Smooth muscle cell of the brain vasculature (primary cell): Measurements from ENCODE around the gene PIAS4.

Experiments
- DNase-seq: peaks from one replicate; pipeline ENCODE4 v3.0.0-alpha.2; 2012; ENCODE audit warnings: low read depth, low spot score

Gene PIAS4

DNA sequence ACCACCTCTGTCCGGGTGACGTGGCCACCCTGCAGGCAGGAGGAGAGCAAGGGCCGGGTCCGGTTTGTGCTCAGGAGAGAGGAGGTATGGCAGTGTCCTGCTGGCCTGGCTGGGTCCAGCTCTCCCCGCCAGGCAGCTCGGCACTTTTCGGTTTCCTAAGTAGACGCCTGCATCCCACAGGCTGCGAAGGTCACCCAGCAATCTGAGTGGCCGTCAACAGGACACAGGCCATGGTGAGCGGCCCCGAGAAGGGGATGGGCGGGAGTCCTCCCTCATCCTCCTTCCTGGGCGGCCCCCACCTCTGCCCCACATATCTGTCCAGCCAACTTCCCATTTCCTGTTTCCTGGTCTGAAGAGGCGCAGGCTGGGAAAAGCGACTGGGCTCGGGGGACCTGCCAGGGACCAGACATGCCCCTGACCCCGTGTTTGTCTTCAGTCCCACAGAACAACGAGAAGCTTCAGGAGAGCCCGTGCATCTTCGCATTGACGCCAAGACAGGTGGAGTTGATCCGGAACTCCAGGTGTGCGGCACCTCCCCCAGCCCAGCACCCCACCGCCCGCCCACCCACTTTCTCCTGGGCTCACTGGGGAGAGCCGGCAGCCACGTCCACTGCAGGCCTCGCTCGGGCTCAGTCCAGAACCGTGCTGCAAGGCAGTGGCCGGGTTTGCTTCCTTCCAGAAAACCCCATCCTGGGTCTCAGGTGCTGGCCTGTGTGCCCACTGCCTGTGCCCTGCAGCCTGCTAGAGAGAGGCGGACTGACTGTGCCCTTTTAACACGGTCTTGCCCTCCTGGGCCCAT lies 16.3 kb downstream of the PIAS4 start:
- DNase-seq: no peak

DNA sequence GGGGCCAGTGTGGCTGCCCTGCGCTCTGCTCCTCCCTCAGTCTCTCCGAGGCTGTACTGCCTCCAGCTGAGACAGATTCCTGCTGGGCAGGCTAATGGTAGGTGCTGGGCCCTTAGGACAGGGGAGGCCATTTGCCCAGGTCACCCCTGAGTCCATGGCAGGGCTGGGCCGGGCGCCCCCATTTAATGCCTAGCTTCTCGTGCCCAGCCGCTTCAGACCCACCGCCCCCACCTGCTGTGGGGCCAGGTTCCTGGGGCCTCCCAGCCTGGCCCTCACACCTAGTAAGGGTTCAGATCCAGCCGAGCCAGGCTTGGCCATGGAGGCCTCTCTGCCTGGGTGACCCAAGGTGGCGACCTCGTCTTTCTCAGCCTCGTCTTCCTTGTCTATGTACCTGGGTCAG lies 17.8 kb downstream of the PIAS4 start:
- DNase-seq: no peak

DNA sequence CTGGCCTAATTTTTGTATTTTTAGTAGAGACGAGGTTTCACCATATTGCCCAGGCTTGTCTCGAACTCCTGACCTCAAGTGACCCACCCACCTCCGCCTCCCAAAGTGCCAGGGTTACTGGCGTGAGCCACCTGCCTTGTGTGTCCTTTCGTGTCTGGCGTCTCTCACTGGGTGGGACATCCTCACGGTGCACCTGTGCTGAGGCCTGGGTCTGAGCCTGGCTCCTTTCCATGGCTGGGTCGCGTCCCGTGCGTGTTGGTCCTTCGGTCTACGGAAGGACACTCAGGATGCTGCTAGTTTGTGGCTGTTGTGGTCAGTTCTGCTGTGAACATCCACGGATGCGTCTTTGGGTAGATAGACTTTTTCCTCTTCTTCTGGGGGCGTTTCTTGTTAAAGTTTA lies 19.6 kb downstream of the PIAS4 start:
- DNase-seq: no peak

DNA sequence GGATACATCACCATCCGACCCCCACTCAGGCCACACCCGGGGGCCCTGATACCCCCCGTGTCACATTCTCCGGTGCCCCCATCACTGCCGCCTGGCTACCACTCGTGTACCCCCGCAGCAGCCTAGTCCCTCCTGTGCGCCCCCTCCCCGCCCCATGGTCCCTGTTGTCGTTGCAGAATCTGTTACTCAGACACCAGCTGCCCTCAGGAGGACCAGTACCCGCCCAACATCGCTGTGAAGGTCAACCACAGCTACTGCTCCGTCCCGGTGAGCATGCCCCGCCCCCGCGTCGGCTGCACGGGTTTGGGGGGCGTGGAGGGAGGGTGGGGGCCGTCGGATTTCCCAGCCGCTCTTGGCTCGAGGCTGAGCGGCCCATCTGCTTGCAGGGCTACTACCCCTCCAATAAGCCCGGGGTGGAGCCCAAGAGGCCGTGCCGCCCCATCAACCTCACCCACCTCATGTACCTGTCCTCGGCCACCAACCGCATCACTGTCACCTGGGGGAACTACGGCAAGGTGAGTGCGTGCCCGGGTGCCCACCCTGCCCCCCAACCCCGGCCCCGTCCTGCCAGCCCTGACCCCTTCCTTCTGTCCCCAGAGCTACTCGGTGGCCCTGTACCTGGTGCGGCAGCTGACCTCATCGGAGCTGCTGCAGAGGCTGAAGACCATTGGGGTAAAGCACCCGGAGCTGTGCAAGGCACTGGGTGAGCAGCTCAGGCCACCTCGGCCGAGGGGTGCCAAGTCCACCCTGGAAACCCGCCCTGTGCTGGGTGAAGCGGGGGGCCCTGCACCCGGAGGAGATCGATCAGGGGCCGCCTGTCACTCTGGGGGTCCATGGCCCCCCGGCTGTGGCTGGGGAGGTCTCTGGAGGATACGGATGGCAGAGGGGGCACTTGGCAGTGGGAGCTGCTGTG lies 21.1 kb downstream of the PIAS4 start:
- no peak for DNase-seq

DNA sequence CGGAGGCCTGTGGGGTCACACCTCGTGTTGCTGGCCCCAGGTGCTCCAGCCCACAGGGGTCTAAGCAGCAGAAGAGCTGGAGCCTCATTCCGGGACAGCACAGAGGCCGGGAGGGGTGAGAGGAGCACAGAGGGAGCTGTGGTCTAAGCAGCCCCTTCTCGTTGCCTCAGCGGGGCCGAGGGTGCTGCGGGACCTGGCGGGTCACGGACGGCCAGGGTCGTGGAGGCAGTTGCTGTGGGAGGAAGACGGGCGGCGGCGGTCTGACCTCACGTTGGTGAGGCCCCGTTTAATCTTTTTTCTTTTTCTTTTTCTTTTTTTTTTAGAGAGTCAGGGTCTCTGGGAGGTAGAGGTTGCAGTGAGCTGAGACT lies 21.7 kb downstream of the PIAS4 start:
- DNase-seq: no peak

DNA sequence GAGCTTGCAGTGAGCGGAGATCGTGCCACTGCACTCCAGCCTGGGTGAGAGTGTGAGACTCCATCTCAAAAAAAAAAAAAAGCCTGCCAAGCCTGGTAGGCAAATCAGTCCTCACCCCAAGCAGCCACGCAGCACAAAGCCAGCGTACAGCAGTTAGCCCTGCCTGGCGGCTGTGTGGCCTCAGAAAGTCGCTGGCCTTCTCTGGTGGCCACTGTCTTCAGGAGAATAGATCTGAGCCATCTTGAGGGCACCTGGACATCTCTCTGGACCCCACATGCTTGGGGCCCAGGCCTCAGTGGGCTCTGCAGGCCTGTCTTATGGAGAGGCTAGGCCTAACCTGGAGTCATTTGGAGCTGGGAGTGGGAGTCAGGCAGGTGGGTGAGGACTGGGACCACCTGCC lies 23.0 kb downstream of the PIAS4 start:
- no peak for DNase-seq

DNA sequence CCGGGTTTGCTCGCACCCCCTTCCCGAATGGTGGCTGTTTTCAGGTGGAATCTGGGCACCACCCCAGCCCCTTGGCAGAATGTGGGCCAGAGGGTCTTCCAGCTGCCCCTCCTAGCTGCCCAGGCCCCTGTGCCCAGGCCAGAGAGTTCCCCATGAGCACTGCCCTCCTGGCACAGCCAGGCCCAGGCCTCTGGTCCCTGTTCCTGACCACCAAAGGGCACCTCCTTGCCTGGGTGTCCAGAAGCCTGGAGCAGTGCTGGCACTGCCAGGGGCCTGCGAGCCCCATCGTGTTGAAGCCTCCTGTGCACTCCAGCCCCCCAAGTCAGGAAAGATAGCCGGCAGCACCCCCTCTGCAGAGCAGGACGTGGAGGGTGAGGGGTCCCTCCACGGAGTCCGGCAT lies 23.4 kb downstream of the PIAS4 start:
- DNase-seq: no peak

DNA sequence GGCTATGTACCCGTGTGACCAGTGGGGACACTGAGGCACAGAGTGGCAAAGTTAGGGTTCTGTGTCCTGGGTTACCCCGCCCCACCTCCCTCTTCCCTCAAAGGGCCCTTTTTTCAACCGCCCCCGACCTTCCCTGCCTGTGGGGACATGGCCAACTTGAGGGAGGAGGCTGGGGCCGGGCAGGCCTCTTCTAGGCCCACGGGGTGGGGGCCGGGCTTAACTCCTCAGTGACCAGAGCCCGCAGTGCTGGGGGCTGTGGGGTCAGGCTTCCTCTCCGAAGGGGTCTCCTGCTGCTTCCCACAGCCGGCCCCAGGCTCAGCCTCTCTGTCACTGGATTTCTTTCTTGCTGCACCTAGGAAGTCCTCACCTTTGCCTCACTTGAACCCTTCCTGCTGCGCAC lies 23.9 kb downstream of the PIAS4 start:
- no peak for DNase-seq

DNA sequence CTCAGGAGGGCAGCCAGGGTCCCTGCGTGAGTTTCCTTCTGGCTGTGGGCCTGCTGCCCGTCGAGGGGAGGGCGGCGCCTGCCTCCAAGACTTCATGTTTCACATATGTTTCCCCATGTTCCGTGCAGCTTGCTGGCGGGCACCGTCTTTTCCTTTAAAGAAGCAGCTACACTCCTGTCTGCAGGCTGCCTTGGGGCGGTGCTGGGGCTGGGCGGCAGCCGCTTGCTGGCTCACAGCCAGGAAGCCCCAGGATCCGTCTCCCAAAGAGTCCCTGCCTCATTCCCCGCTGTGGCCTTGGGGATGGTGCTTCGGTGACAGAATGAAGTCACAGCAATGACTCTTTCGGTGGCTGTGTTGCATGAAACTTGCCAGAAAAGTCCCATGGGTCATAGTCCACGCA lies 24.9 kb downstream of the PIAS4 start:
- DNase-seq: no peak

DNA sequence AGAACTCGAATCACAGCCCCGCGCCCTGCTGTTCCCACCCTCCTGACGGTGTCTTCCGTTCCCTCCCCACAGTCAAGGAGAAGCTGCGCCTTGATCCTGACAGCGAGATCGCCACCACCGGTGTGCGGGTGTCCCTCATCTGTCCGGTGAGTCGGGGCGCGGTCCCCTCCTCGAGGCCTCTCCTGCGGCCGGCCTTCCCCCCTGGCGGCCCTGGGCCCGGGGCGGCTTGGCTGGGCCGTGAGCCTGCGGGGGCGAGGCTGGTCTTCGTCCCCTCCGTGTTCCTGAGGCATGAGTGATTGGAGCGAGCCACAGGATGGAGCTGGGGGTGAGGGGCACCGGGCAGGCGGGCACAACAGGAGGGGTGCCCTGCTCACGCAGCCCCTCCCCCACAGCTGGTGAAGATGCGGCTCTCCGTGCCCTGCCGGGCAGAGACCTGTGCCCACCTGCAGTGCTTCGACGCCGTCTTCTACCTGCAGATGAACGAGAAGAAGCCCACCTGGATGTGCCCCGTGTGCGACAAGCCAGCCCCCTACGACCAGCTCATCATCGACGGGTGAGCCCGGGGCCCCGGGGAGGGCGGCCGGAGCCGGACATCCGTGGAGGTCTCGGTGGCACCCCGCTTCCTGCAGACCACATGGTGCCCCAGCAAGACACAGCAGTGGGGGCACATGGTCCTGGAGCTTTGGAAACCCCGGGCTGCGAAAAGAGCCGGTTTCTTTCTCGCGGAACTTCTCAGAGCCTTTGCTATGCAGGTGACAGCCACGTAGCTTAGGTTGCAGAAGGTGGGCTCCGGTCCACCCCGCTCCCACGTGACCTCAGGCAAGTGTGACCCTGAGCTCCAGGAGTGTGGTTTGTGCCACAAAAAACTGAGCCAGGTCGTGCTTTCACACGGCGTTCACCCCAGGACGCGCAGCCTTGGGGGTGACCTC lies 25.8 kb downstream of the PIAS4 start:
- DNase-seq: no peak

DNA sequence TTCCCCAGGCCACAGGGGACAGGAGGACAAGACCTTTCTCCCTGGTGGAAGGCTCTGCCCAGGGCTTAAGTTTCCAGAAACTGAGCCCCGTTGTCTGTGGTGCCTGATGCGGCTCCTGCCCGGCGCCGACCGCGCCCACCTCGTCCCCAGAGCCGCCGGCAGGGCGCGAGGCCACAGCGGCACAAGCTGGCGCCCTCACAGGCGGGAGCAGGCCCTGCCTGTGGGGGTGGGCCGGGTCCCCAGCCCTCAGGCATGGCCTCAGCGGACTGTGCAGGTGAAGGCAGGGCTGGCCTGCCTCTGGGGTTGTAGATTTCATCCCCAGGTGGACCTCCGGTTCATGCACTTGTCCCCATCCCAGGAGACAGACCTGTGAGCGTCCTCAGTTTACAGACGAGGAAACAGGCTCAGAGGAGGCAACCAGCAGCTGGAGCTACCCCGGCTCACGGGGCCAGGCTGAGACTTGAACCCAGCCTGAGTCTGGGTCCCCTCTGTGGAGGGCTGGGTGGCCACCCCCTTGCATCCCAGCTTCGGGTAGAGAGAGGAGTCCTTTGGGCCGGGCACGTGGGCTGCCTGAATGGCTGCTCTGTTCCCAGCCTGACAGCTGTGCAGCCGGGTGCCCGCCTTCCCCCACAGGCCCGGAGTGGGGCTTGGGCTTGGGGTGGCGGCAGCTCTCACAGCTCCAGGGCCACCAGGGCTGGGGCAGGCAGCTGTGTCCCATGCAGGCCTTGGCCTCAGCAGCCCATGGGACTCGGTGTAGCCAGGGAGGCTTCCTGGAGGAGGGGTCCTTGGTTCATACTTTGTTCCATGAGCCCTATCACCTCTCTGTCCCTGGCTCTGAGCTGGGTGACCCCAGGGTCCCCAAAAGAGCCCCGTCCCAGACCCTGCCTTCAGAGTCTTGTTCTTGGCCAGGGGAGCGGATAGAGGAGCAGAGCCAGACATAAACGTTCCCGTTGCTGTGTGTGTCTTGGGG lies 26.8 kb downstream of the PIAS4 start:
- no peak for DNase-seq

DNA sequence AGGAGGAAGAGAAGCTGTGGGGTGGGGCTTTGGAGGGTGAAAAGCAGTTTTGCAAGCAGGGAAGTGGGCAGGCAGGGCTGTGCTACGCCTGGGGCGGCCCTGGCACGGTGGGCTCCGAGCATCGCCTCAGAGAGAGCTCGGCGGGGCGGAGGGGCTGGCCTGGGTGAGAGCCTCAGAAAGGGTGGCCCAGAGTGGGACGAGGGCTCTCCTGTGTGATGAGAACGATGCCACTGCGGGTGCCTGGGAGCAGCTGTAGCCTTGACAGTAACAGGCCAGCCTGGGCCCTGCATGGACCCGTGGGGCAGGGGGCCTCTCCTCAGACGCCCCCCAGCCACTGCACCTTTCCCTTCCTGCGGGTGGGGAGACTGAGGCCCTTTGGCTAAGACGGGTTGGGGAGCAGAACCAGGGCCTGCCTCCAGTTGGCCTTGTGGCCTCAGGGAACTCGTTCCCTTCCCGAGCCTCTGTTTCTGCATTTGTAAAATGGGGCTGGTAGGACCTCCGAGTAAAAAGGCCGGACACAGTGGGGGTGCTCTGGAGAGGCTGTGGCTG lies 27.6 kb downstream of the PIAS4 start:
- no peak for DNase-seq

DNA sequence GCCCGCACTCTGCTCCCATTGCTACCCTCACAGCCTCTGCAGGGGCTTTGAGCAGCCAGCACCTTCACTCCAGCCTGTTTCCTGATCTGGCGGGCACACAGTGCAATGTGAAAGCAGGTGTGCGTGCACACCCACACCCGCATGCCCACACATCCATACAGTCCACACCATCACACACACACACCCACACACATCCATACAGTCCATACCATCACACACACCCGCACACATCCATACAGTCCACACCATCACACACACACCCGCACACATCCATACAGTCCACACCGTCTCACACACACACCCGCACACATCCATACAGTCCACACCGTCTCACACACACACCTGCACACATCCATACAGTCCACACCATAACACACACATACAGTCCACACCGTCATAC lies 28.0 kb downstream of the PIAS4 start:
- DNase-seq: no peak

DNA sequence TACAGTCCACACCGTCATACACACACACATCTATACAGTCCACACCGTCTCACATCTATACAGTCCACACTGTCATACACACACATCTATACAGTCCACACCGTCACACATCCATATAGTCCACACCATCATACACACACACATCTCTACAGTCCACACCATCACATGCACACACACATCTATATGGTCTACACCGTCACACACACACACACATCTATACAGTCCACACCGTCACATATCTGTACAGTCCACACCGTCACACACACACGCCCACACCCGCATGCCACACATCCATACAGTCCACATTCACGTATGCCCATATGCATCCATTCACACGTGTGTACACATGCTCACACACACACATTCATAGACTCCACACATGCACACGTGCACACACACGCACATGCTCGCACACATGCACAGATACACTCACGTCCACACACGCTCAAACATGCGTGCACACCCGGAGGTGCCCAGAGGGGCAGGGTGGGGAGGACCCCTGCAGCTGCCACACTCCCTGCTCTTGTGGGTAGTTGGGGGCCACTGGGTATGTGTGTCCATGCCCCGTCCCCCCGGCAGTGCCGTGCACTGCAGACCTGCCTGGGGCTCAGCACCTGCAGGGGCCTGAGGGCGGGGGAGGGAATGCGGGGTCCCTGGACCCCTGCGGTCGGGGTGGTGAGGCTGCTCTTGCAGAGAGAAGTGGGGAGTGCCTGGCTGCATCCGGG lies 29.2 kb downstream of the PIAS4 start:
- DNase-seq: no peak

DNA sequence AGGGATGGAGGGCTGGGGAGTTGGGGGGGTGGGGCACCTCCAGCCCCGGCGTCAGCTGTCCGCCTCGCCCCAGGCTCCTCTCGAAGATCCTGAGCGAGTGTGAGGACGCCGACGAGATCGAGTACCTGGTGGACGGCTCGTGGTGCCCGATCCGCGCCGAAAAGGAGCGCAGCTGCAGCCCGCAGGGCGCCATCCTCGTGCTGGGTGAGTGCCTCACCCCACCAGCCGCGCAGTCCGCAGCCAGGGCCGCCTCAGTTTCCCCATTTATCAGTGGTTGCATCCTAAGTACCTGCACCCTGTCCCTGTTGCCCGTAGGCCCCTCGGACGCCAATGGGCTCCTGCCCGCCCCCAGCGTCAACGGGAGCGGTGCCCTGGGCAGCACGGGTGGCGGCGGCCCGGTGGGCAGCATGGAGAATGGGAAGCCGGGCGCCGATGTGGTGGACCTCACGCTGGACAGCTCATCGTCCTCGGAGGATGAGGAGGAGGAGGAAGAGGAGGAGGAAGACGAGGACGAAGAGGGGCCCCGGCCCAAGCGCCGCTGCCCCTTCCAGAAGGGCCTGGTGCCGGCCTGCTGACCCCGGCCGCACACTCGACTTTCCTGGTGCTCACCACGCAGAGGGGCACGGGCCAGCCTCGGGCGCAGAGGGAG lies 29.9 kb downstream of the PIAS4 start:
- DNase-seq: no peak

DNA sequence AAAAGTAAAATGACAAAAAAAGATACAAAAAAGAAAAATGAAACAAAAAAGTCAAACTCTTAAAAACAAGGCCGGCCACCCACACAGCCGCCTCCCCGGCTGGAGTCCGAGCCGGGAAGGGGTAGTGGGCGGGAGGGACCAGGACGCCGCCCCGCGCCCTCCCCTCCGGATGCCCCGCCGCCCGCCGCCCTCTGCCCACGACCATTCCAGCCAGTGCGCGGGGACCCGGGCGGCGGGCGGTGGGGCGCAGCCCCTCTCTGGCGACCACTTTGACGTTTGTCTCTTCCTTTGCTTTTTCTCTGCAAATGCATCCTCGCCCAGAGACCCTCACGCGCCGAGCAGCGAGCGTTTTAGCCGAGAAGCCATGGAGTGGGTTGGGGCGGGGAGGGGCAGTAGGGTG lies 30.5 kb downstream of the PIAS4 start:
- DNase-seq: no peak

DNA sequence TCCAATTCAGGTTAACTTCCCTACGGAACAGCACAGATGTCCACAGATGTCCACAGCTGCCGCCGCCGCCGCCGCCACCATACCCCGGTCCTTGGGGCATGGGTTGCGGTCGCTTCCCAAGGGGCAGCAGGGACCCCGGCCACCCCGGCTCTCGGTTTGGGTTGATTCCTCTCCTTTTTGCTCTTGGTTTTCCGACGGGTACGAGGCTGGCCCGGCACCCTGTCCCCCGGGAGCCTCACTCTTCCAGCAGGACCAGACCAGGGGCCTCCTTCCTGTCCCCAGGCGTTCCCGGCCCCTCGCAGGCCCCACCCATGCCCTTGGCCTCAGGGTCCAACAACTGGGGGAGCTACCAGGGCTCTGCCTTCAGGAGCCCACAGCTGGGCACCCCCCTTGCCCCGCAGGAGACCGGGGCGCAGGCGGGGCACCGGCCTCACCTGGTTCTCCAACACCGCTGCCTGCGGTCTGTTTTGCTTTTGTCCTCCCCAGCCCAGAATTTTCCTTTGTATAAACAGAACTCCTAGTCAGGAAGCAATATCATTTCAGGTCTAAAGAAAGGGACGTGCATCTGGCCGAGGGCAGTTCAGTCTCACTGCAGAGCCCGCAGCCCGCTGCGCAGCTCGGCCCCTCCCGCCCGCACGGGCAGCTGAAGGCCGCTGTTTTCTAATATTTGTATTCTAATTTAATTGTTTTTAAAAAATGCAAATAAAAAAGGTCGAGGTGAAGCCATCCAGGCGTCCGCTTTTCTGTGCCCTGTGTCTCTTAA lies 31.3 kb downstream of the PIAS4 start:
- no peak for DNase-seq

DNA sequence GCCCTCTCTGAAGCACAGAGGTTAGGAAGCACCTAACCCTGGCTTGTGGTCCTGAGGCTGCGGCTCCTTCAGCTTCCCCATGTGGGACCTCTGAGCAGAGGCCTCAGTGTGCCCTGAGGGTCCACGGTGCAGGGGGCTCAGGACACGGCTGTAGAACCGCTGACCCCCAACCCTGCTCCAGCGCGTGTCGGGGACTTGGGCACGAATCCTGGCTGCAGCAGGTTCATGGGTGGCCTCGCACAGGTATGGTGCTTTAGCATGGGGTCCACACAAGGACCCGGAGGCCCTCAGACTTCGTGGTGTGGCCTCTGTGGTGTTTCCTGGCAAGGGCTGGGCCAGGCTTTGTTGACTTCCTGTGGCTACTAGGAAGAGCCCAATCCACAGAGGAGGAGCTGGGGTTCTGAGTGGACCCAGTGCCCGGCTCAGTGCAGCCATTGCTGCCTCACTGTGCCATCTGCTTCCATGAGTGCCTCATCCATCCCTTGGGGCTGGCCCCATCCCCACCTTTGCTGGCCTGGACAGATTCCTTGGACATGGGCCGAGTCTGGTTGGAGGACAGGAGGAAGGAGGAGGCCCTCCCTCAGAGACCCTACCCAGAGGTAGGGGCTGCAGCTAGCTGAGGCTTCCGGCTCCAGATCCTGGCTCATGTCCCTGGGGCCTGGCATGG lies 34.7 kb downstream of the PIAS4 start:
- no peak for DNase-seq
